ENCODE measurements around the gene GNA15.

Gene GNA15

DNA sequence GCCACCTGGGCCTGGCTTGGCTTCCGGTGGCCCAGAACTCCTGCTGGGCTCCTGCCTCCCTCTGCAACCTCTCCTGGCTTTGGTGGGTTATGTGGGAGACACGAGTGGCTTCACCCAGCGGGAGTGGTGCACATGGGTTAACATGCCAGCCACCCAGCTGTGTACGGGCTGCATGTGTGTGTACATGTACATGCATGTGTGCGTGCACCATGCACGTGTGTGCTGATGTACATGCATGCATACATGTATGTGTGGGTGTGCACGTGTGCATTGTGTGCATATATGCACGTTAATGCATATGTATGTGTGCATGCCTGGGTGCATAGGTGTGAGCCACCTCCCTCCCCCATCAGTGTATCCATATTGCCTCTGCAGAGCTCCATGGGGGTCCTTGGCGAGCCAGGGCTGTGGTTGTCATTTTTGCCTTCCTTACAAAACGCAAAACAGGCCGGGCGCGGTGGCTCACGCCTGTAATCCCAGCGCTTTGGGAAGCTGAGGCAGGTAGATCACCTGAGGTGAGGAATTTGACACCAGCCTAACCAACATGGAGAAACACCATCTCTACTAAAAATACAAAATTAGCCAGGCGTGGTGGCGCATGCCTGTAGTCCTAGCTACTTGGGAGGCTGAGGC is 29.2 kb upstream of the GNA15 start:
- DNase-seq, result no peak

DNA sequence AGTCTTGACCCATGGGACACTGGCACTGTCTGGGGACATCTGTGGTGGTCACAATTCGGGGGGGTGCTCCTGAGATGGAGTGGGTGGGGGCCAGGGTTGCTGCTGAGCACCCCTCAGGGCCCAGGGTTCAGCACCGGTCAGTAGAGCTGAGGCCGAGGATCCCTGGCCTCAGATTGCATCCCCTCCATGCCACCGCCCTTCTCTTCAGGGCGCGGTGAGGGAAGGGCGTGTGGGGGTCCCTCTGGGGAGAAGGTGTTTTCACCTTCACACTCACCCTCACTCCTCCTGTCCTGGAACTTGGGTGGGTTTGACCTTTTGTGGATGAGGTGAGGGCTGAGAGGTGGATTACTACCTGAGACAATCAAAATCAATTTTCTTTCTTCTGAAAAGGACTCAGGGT is 28.2 kb upstream of the GNA15 start:
- DNase-seq, result no peak

DNA sequence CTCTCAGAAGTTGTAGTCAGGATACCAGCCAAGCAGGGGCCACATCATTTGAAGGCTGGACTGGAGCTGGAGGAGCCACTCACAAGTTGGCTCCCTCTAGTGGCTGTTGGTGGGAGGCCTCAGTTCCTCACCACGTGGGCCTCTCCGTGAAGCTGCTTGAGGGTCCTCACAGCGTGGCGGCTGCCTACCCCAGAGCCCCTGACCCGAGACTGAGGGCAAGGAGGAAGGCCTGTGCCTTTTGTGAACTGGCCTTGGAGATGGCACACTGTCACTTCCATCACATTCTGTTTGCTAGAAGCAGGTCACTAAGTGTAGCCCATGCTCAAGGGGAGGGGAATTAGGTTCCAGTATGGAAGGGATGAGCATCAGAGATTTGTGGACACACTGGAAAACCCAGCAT is 27.1 kb upstream of the GNA15 start:
- DNase-seq, result peak; percentile 75

DNA sequence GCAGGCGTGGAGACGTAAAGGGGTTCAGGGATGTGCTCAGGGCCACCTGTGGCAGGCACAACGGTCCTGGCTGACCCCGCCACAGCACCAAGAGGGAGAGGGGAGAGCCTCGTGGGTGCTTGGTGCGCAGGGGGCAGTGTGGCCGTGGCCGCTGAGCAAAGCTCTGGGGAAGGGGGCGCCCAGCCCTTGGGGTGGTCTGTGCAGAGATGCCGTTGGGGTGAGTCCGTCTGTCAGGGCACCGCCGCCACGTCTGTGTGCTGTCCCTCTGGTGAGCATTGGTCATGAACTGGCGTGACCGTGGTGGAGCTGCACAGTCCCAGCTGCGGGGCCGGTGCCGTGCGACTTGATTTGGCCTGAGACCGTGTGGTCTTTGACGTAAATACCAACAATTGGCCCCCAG is 26.3 kb upstream of the GNA15 start:
- no peak for DNase-seq

DNA sequence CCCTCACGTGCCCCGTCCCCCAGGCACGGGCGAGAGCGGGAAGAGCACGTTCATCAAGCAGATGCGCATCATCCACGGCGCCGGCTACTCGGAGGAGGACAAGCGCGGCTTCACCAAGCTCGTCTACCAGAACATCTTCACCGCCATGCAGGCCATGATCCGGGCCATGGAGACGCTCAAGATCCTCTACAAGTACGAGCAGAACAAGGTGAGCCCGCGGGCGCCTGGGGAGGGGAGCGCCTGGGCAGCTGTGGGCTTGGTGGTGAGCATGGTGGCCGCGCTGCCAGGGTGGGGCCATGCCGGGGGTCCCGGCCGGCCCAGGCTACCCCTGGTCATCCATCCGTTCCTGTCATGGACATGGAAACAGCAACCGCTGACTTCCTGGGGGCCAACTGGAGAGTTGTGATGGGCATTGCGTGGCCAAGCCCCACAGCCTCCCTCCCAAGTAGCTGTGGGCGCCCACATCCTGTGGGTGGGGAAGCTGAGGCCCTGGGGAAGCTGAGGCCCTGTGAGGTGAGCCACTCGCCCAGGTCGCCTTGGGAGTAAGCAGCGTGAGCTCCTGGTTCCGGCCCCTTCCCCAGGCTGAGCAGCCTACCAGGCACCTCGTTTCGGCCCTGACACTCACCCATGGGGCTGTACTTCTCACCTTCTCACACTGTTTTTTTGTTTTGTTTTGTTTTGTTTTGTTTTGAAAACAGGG is 25.6 kb upstream of the GNA15 start:
- DNase-seq, result no peak

DNA sequence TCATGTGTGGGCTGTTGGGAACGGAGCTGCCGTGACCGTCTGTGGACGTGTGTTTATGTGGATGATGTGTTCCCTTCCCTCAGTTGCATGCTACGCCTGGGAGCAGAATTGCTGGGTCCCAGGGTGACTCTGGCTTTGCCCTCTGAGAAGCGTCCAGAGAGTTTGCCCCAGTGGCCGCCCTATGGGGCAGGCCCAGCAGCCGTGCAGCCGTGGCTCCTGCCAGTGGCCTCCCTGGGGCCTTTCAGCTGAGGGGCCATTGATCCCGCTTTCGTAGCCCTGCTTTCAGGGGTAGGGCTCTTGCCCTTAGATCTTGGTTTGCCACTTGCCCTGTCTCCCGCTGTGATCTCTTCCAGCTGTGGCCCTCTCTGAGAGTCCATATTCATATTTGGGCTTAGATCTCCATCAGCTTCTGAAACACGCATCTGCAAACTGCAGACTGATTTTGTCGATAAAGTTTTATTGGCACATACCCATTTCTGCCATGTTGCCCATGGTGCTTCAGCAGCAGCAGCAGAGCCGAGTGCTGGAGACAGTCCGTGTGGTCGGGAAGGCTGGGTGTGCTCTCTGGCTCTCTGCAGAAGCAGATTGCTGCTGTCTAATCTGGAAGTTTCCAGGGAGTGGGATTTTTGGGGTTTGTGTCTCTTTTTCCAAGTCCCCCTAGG is 24.1 kb upstream of the GNA15 start:
- DNase-seq, result no peak

DNA sequence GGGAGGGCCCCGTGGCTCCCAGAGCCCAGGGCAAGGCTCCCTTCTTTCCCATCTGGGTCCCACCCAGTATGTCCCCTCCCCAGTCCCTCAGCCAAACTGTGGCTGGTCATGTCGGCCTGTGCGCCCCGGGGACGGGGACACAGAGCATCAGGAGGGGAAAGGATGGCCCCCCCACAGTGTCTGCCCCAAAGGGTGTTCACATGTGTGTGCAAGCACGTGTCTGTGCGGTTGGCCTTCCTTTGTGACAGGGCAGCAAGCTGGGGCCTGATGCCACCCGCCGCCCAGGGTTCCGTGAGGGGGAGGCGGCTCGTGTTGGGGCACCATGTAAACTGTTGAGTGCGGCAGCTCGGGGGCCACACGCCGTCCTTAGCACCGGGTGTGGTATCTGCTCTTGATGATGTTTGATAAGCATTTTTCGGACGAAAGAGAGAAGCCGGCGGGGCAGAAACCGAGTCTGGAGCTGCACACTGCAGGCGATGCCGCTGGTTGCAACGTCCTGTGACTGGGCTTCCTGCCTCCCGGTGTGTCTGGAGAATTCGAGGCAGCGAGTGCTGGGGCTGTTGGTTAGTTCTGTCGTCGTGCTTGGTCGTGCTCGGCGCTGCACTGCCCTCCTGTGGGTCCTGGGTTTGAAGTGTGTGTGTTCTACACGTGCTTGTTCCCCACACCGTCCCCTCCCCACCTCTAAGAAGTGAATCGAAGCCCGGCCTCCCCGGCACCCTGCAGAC is 23.3 kb upstream of the GNA15 start:
- DNase-seq, result no peak

DNA sequence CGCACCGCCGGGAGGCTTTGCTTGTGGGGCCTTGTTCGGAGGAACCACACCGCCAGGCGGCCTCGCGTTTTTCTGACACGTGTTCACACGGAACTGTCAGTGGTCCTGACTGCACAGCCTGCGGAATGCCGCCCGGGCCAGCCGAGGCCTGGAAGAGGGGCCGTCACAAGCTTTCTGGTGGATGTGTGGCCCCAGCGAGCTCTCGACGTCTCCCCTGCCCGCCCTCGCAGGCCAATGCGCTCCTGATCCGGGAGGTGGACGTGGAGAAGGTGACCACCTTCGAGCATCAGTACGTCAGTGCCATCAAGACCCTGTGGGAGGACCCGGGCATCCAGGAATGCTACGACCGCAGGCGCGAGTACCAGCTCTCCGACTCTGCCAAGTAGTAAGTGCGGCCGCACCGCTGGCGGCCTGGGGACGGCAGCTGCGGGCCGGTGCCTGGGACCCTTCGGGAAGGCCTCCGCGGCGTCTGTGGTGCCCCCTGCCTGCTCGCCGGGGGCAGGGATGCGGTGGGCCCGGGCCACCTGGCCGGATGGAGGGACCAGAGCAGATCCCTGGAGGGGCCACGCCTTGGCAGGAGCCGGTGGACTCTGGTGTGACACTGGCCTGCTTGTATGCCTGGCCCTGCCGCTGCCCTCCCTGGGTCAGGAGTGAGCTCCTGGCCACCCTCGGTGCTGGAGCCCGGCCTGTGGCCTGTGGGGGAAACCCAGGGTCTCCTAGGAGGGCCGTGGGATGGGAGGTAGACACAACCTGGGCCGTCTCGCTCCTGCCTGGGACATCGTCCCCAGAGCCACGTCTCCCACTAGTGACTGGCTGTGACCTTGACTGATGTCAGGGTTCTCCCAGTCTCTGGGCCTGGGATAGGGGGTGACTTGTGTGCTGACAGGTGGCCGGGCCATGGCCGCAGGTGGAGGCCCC is 22.5 kb upstream of the GNA15 start:
- DNase-seq, result no peak

DNA sequence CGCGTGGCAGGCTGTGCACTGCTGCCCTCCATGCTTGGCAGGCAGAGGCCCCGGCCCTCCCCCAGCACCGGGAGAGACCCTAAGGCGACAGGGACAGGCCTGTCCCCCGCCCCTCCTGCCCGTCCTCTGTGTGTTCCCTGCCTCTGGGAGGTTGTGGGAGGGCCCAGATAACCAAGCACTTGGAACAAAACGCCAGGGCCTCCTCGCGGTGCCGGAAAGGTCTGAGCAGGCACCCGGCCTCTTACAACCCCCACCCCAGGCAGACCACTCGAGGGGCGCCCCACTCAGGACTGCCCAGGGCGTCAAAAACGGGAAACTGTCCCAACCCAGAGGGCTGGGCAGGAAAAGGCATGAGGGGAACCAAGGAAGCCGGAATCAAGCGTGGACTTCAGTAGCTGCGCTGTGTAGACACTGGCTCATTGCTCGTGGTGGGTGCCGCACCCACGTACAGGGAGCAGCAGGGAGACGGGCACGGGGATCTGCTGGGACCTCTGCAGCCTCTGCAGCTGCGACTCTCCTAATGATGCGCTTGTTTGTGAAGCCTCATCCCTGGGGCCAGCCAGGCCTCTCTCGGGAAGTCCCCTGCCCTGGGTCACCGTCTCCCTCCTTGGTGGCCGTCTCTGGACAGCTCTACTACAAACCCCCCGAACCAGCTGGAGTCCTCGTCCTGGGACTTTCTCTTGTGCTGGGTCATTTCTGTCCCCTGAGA is 21.7 kb upstream of the GNA15 start:
- no peak for DNase-seq

DNA sequence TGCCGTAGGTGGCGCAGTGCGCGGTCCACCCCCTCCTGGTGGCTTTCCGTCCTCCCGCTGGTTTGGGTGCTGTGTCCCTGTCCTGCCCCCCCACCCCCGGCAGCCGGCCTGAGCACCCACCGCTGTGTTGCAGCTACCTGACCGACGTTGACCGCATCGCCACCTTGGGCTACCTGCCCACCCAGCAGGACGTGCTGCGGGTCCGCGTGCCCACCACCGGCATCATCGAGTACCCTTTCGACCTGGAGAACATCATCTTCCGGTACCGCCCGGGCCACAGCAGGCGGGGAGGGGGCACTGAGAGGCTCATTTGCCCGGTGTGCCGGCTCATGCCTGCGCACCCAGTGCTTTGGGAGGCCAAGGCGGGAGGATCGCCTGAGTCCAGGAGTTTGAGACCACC is 21.0 kb upstream of the GNA15 start:
- no peak for DNase-seq

DNA sequence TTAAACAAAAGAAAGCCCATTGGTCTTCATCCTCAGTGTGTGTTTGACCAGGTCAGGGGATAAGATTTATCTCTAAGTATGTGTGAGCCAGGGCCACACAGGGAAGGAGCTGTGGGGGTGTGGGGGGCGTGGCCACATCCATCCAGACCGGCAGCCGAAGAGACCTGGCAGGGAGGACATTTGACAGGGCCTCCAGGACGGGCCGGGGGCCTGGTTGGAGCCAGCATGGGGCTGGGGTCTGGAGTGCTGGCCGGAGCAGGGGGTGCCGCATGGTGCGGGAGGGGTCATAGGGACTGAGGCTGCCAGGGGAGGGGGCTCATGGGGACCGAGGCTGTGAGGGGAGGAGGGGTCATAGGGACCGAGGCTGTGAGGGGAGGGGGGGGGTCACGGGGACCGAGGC is 20.4 kb upstream of the GNA15 start:
- no peak for DNase-seq

DNA sequence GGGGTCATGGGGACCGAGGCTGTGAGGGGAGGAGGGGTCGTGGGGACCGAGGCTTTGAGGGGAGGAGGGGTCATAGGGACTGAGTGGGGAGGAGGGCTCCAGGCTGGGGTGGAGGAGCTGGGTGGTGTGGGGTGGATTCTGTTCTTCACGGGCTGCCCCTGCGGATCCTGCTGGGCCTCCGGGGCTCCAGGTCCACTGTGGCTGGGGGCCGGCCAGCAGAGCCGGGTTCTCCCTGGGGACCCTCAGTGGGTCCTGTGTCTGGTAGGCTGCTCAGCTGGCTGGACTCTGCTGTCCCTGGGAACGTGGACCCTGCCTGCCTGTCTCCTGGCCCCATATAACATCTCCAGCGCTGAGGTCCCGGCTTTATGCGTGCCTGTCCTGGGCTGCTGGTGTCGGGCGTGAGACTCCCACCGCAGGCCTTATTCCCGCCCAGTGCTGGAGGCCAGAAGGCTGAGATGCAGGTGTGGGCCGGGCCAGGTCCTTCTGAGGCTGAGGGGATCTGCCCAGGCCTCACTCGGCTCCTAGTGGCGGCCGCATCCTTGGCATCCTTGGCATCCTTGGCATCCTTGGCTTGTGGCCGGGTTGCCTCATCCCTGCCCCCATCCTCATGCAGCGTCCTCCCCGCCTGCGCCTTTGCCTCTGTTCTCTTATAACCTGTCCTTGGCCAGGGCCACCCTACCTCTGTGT is 19.8 kb upstream of the GNA15 start:
- DNase-seq, result no peak

DNA sequence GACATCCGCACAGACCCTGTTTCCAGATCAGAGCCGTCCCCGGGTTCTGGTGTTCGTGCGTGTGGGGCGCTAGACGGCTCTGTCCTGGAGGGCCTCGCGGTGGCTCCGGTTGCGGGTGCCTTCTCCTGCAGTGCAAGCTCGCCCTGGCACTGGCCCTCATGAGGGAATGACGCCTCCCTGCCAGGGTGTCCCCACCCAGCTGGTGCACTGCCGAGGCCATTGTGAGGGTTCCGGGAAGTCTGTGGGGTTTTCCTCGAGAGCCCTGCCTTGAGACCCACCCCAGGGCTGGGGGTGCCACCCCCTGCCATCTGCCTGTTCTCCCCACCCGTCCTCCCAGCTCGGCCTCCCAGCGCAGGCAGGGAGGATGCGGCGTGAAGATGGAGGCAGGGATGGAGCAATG is 19.2 kb upstream of the GNA15 start:
- DNase-seq, result no peak

DNA sequence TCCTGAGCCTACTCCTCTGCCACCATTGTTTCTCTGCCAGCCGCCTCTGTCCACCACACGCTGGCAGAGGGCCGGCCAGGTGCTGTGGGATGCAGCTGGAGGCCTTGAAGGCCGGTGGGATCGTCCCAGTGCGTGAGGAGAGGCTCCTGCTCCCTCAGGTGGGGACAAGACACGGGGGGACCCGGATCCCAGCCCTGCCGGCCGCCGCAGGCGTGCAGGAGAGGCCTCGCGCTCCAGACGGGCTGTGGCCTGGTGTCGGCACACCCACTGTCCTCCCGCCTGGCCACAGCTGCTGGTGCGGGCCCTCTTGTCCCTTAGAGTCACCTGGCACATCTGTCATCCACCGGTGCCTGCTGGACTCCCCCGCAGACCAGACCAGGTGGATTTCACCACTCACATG is 18.1 kb upstream of the GNA15 start:
- no peak for DNase-seq

DNA sequence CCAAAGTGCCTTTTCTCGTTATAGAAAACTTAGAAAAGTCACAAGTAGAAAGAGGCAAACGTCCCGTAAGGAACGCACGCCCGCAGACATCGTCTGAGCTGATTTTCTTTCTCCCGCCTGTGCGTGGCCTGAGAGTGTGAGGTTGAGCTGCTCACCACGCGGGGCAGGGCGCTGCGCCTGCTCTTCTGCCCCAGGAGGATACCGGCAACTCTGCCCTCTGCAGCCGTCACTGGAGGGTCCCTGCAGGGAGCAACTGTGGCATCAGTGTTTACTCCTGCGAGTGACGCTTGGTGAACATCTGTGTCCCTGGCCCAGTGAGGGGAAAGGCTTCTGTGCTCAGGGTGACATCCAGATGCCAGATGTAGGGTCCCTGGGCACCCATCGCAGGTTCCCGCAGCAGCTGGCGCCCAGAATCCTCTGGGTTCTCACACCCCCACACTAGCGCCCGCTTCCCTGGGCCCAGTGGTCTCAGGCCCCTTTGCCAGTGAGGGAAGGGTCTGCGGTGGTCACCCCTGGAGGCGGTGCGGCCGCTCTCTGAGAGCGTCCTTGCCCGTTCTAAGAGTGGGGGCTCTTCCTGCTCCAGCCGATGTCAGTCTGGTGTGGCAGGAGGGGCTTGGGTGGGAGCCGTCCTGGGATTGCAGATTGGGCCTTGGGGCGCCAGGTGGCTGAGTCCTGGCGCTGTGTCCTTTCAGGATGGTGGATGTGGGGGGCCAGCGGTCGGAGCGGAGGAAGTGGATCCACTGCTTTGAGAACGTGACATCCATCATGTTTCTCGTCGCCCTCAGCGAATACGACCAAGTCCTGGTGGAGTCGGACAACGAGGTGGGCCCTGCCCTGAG is 17.4 kb upstream of the GNA15 start:
- no peak for DNase-seq

DNA sequence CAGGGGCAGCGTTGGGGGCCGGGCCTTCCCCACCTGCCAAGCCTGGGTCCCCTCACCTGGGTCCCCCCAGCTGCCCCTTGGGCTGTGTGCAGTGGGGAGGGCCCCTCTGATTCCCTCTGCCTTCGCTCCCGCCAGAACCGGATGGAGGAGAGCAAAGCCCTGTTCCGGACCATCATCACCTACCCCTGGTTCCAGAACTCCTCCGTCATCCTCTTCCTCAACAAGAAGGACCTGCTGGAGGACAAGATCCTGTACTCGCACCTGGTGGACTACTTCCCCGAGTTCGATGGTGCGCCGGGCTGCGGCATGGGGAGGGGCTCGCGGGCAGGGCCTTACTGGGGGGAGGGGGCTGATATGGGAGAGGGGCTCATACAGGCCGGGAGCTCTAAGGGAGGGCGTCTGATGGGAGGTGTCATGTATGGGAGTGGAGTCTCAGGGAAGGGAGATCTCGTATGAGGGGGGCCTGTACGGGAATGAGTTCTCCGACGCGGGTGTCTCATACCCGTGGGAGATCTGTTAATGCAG is 16.7 kb upstream of the GNA15 start:
- no peak for DNase-seq

DNA sequence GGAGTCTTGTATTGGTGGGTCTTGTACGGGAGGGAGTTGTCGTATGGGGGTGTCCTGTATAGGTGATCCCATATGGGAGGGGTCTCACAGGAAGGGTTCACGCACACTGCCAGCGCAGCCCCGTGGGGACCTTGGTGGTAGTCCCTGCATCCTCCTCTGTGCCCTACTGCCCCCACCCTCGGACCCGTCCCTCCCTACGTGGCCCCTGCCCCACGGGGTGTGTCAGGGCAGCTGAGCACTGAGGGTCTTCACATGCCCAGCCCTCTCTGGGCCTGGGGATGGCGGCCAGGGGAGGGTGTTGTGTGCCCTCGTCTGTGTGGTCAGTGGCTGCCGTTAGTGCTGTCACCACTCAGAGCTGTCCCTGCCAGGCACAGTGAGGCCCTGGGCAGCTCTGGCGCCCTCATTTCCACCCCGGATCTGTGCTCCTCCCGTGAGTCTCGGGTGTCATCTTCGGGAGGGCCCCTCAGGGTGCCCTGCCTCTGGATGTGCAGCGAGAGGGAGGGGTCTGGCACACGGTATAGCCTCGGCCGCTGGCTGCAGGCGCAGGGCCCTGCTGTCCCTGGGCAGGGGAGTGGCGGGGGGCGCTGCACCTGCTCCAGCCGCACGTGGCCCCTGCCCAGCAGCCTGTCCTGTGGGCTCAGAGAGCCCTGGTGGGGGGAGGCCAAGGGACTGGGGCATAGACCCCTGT is 16.0 kb upstream of the GNA15 start:
- no peak for DNase-seq

DNA sequence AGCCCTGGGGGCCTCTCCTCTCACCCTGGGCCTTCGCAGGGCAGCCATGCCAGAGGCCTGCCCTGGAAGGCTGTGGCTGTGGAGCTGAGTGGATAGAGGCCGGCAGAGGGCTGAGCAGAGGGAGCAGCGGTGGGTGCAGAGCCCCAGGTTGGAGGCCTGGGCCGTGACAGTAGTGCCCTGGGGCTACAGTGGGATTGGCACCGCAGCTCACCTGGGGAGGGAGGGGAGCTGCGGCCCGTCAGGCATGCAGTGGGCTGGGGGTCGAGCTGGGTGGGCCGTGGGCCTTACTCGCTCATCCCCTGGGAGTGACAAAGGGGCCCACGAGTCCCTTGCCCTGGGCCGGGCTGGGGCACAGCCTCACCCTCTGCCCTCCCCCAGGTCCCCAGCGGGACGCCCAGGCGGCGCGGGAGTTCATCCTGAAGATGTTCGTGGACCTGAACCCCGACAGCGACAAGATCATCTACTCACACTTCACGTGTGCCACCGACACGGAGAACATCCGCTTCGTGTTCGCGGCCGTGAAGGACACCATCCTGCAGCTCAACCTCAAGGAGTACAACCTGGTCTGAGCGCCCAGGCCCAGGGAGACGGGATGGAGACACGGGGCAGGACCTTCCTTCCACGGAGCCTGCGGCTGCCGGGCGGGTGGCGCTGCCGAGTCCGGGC is 15.1 kb upstream of the GNA15 start:
- DNase-seq, result no peak

DNA sequence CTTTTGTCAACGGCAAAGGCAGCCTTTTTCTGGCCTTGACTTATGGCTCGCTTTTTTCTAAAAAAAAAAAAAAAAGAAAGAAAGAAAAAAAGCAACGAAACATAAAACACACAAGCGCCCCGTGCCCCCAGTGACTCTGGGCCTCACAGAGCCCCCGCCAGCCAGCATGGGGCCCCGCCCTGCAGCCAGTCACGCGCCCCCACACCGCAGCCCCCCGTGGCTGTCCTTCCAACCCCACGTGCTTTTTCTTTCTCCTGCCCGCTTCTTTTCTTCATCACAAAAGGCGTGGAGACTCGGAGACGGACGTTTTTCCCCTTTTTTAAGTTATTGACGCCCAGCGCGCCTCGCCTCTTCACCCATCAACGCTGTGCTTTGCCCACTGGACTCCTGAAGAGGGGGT is 14.4 kb upstream of the GNA15 start:
- no peak for DNase-seq

Measured in activated CD4-positive, alpha-beta T cell treated with anti-CD3 and anti-CD28 coated beads, Interleukin-2, amount 50 U/mL, for 16 hours (primary cell).